GM19328 (cell line): ENCODE data around the gene TBRG4.
"Not testable (repeated sequence)": the region's sequence is repeated elsewhere in the genome, so short reads cannot be mapped to it uniquely, and the experiment has no call there.

Experiments used
- ATAC-seq: cut with Tn5 transposase; IDR thresholded peaks from one replicate; pipeline ENCODE4 v1.9.1; 2021; ENCODE audit warnings: mild to moderate bottlenecking, moderate library complexity; ENCODE audit not compliant: unreplicated experiment

Gene TBRG4

GRCh38 chr7:45111298-45112223, at the start of gene TBRG4:
Gene TBRG4 (minus strand): TSS chr7:45111697. CDS start chr7:45109237, 2,460 bp downstream.
- ATAC-seq = peak; percentile 91

GRCh38 chr7:45161138-45161537, 49.6 kb upstream of the TBRG4 start:
- no peak for ATAC-seq

- no peak for ATAC-seq
Observed at GRCh38 chr7:45160417-45160881, 49.0 kb upstream of the TBRG4 start.

- ATAC-seq = no peak
Observed at GRCh38 chr7:45159296-45159695, 47.8 kb upstream of the TBRG4 start.

GRCh38 chr7:45158471-45158870, 47.0 kb upstream of the TBRG4 start:
- ATAC-seq = no peak

GRCh38 chr7:45157653-45158401, 46.3 kb upstream of the TBRG4 start, which contains the start of gene RAMP3:
Gene RAMP3 (plus strand): TSS chr7:45157791. CDS start chr7:45157829, 38 bp downstream.
- no peak for ATAC-seq

- no peak for ATAC-seq
Observed at GRCh38 chr7:45157286-45157652, 45.8 kb upstream of the TBRG4 start.

- ATAC-seq = no peak
Observed at GRCh38 chr7:45156516-45157272, 45.2 kb upstream of the TBRG4 start.

GRCh38 chr7:45155941-45156340, 44.4 kb upstream of the TBRG4 start:
- ATAC-seq = no peak

GRCh38 chr7:45155357-45155900, 43.9 kb upstream of the TBRG4 start:
- ATAC-seq = no peak

GRCh38 chr7:45153861-45154260, 42.4 kb upstream of the TBRG4 start:
- ATAC-seq = not testable (repeated sequence)

GRCh38 chr7:45153233-45153632, 41.7 kb upstream of the TBRG4 start:
- ATAC-seq = no peak

GRCh38 chr7:45151967-45152366, 40.5 kb upstream of the TBRG4 start:
- no peak for ATAC-seq

GRCh38 chr7:45151131-45151684, 39.7 kb upstream of the TBRG4 start:
- no peak for ATAC-seq

- no peak for ATAC-seq
Observed at GRCh38 chr7:45150199-45150598, 38.7 kb upstream of the TBRG4 start.

GRCh38 chr7:45149606-45150005, 38.1 kb upstream of the TBRG4 start:
- ATAC-seq = no peak

GRCh38 chr7:45148653-45148973, 37.1 kb upstream of the TBRG4 start:
- ATAC-seq = no peak

GRCh38 chr7:45147858-45148652, 36.6 kb upstream of the TBRG4 start:
- no peak for ATAC-seq

GRCh38 chr7:45146531-45147379, 35.3 kb upstream of the TBRG4 start:
- ATAC-seq = no peak
